GM19193 (cell line): Measurements from ENCODE around the gene GEMIN7.

Experiments used
- POLR2A ChIP-seq: IDR thresholded peaks from 4 replicates; pipeline ENCODE4 v1.6.1; 2011; ENCODE audit not compliant: insufficient read depth, insufficient read length; ENCODE audit errors: extremely low read depth

Gene GEMIN7

DNA sequence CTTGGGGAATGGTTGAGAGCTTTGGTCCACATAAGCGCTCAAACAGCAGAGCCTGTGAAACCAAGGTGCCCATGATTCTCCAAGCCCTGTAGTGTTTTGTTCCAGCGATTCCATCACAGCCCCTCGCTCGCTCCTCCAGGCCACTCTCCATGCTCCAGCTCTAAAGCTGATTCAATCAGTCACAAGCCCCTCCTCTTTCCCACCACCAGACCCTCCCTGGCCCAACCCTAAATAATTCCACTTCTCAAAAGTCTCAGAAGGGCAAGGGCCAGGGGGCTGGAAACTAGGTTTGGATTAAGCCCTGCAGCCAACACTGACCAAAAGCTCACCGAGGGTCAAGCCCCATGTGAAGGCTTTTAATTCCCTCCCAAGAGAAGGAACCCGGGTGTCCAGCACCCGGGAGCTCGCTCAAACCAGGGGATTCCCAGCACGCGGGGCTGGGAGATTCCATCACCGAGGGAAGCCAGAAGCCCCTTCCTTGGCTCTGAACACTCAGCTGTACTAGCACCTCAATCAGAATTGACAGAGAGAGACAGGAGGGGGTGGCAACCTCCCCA is 4.2 kb upstream of the GEMIN7 start:
- no peak for TF ChIP-seq POLR2A

DNA sequence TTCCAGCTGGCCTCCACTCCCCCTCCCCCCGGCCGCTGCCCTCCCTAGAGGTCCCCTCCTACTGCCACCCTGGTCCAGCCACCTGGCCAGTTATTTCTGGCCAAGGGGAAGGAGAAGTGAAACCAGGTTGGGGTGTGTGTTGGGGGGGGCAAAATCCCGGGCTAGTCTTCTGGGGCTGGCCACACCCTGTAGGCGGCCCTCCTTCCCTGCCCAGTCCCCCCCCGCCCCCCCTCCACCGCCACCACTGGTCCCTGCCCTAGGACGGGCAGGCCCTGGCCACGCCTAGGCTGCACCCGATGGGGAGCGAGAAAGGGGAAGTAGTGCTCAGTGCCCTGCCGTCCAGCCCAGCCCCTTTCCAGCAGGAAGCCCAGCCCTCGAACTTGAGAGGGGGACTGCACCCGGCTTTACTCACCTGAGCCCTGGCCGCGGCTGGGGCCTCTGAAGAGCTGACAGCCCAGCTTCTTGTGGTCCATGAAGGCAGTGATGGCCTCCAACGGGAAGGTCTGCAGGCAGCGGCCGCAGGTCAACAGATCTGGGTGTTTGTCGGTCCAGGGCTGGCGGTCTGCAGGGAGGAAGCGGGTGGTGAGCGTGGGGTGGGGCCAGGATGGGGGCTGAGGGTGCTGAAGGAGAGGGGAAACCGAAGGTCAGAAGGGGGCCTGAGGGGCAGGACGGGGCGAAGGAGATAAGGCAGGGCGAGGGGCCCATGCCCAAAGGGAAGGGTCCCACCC is 3.6 kb upstream of the GEMIN7 start:
- TF ChIP-seq POLR2A: peak; percentile 62

DNA sequence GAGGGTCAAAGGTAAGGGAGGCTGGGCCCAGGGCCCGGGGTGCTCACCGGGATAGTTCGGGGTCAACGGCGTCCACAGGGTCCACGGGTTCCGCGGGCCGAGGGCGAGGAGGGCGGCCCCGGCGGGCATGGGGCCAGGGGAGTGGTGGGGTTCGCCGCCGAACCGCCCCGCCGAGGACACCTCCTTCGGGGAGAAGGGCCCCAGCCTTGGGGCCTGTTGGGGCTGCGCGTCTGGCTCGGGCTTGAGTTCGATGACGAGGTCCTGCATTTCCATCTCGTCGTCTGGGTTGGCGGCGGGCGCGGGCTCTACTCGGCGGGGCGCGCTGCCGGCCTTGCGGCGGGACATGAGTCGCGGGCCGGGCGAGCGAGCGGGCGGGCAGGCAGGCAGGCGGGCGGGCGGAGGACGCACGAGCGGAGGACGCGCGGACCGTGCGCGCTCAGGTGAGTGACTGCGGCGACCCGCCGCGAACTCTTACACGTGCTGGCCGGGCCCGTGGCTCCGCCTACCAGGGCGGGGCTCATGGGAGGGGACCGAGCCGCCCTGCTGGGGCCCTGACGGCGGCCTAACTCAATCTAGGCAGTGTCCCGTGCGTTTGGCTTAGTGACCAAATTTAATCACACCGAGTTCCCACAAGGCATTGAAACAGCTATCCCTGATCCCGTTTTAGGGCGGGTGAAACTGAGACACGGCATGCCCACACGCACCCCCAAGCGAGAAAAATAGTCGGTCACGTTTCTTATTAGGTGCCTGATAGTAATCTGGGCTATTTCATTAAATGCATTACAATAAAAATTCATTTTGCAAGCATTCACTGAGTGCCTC is 2.8 kb upstream of the GEMIN7 start, which contains the start of gene ZNF296:
ZNF296 (minus strand) TSS at position 450 of the 822 bp plus-strand sequence; CDS start at position 345, 105 bp downstream.
- peak; percentile 89 for TF ChIP-seq POLR2A

DNA sequence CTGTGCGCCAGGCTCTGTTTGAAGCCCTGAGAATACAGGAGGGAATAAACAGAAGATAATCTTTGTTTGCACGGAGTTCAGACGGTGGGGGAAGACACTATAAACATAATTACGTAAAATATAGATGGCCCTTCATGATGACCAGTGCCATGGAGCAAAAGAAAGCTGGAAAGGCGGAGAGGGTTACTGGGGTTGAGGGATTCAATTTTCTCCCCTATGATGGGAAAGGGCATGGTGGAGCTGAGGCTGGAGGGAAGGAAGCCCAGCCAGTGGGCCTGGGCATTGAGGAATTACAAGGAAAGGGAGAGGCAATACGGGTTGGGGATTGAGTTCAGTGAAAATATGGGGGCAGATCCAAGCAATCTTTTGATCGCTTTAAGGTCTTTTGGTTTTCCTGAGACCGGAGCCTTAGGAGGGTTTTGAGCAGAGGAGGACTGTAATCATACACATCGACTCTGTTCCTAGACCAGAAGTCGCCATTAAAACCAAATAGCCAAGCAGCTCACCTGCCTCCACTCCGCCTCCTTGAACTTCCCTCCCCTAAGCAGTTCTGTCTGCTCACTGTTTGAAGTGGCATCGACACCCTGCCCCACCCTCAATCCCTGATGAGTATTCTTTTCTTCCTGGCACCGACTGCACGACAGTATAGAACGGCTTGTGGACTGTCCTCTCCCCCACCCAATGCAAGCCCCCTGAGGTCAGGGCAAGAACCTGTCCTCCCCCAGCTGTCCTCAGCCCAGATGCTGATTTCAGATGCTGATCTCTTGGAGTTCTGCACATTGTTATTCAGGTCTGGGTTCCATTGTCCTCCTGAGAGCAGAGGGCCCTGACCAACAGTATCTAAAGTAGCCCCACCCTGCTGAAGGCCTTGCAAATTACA is 2.0 kb upstream of the GEMIN7 start:
- TF ChIP-seq POLR2A: no peak

DNA sequence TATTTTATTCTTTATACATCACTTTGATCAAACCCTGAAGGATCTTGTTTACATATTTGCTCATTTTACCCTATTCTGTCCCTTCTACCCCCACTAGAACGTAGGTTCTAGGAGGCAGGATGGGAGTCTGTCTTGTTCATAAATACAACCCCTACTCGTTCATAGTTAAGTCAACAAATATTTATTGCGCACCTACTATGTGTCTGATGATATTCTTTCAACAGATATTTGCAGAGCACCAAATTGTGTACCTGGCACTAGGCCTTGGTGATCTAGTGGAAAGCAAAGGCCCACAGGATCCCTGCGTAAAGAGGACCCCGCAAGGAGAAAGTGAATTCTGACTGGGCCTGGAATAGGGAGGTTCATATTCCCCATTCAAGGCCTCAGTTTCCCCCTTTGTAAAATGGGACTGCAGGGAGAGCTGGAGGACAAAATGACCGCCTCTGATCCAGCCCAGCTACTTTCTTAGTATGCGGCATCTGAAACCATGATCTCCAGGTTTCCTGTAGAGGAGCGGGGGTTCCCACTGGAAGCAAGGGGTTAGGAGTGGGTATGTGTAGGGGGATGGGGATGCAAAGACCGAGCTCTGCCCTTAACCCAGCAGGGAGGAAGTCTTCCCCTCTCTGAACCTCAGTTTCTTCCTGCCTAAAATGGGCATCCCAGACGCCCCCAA is 534 bp upstream of the GEMIN7 start:
- TF ChIP-seq POLR2A: no peak

DNA sequence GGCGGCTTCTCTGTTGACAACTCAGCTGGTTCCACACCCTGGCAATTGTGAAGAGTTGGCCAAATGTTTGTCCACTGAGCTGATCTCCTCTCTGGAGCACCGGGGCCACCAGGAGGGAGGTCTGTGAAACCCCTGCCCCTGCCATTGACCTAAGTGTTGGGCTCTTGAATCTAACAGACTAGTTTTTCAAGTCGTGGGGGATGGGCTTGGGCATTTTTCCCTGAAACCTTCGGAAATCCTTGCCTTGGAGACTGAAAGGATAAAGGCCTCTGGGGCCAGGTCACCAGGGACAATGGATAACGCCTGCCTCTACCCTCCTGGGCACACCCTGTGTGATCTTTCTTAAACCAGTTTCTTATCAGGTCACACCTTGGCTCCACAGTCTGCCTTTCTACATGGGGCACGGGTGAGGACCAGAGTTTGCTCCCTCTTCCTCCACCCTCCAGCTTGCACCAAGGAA is 881 bp downstream of the GEMIN7 start:
- no peak for TF ChIP-seq POLR2A

DNA sequence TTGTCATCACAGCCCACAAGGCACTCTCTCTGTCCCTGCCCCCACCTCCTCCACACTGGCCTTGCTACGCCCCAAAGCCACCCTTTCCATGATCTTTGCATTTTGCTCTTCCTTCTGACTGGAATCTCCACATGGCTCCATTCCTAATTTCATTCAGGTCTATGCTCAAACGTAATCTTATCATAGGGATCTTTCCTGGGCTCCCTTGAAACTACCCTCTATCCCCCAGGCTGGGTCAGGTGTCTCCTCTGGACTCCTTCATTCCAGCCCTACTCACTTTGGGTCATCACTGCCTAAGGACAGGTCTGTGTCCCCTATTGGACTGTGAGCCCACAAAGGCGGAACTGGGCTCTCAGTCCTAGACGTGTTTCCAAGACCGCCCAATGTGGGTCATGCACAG is 3.1 kb downstream of the GEMIN7 start:
- no peak for TF ChIP-seq POLR2A

DNA sequence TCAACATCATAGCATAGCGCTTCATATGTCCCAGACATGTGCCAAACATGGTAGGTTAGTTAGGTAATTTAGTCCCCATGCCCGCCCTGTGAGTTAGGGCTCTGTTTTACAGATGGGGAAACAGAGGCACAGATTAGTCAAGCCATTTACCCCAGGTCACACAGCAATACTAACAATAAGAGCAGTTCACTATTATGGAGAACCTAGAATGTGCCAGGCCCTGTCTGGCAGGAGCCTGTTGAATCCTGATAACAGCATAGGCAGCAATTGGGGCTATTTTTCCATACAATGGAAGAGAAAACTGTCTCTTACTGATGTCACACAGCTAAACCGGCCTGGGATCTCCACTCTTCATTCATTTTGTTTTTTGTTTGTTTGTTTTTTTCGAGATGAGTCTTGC is 7.4 kb downstream of the GEMIN7 start:
- TF ChIP-seq POLR2A: no peak

DNA sequence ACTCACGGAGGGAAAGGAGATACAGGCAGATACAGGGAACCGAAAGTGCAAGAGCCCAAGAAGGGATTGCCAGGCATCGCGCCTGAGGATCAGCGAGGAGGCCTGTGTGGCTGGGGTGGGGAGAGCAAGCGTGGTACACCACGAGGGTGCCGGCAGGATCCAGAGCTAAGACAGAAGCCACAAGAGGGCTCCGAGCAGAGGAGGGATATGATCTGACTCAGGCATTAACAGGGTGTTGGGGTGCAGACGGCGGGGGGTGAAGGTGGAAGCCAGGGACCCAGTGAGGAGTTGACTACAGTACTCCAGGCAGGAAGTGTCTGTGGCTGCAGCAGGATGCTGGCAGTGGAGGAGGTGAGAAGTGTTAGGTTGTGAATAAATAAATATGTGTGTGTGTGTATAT is 8.5 kb downstream of the GEMIN7 start:
- no peak for TF ChIP-seq POLR2A

DNA sequence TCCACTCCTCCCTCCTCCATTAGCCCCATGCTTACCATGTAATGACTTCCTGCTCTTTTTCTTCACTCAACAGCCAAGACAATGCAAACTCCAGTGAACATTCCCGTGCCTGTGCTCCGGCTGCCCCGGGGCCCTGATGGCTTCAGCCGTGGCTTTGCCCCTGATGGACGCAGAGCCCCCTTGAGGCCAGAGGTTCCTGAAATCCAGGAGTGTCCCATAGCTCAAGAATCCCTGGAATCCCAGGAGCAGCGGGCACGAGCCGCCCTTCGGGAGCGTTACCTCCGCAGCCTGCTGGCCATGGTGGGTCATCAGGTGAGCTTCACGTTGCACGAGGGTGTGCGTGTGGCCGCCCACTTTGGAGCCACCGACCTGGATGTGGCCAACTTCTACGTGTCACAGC is 11.0 kb downstream of the GEMIN7 start:
- no peak for TF ChIP-seq POLR2A

DNA sequence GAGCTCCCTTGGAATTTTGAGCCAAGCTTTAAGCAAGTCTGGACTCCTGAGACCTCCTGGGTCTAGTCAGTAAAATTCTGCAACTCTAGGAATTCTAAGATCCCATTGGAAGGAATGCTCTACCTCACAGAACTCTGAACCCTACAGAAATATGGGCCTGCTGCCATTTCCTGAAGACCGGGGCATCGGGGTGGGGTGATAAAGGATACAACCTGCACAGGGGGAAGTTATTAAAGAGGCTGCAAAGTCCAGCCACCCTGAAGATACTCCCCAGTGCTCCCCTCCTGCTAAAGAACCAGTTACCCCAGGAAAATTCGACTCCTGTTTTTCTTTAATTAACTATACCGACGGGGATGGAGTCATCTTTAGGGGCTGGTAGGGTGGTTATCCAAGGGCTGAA is 11.5 kb downstream of the GEMIN7 start:
- TF ChIP-seq POLR2A: no peak

DNA sequence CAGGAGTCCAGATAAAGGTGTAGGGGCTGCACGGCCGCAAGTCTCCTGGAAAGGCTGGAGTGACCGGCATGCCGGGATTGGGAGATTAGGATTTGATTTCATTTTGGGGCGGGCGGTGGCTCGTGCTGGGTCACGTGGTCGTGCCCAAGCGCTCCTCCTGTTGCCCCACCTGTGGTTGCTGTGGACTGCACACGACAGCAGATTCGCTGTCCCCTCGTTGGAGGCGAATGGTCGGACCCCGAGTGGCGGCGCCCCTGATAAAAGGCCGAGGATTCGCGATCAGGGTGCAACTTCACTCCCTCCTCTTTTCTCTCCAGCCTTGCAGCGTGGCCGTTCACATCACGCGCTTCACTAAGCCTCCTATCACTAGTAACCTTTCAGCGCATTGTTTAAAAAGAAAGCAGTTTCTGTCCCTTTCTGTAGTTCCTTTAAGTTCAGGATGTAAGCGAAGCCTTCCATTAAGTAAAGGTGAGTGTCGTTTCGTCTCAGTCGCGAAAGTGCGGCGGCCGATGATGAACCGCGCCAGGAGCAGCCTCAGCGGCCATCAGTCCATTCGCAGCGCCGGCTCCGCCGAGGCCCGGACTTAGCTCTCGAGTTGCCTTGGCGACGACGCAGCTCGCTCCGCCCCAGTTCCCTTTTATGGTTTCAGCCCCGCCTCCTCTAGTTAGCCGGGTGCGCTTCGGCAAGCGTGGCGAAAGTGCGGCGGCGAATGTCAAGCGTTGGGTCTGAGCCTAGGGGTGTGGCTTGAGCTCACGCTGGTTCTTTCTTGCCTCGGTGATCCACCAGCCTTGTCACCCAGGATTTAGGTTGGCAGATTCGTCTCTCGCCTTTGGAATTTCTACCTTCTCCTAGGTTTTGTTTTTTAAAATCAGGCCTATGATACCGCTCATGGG is 12.2 kb downstream of the GEMIN7 start:
- TF ChIP-seq POLR2A: peak; percentile 62
